Measurements from ENCODE around the gene TMEM51.

Gene TMEM51

GRCh38 chr1:15214527-15214926, 61.0 kb downstream of the TMEM51 start:
- no peak overlapping the region for H3K4me3 ChIP-seq (ENCODE audit: low read depth, low read length)
- no peak for TF ChIP-seq CTCF (IDR thresholded peaks at IDR 0.05; ENCODE audit: borderline replicate concordance, insufficient read depth, low read depth, low read length)

- H3K4me3 ChIP-seq (ENCODE audit: low read depth, low read length) = no peak overlapping the region
- no peak for TF ChIP-seq CTCF (IDR thresholded peaks at IDR 0.05; ENCODE audit: borderline replicate concordance, insufficient read depth, low read depth, low read length)
Observed at GRCh38 chr1:15215116-15215515, 61.6 kb downstream of the TMEM51 start.

- TF ChIP-seq CTCF (IDR thresholded peaks at IDR 0.05; ENCODE audit: borderline replicate concordance, insufficient read depth, low read depth, low read length) = no peak
- no peak overlapping the region for H3K4me3 ChIP-seq (ENCODE audit: low read depth, low read length)
Observed at GRCh38 chr1:15217654-15218053, 64.1 kb downstream of the TMEM51 start.

GRCh38 chr1:15218287-15219279, 65.0 kb downstream of the TMEM51 start:
- H3K4me3 ChIP-seq (ENCODE audit: low read depth, low read length) = no peak overlapping the region
- no peak for TF ChIP-seq CTCF (IDR thresholded peaks at IDR 0.05; ENCODE audit: borderline replicate concordance, insufficient read depth, low read depth, low read length)

- H3K4me3 ChIP-seq (ENCODE audit: low read depth, low read length) = no peak overlapping the region
- no peak for TF ChIP-seq CTCF (IDR thresholded peaks at IDR 0.05; ENCODE audit: borderline replicate concordance, insufficient read depth, low read depth, low read length)
Observed at GRCh38 chr1:15219280-15220023, 65.9 kb downstream of the TMEM51 start.

GRCh38 chr1:15220024-15220392, 66.5 kb downstream of the TMEM51 start:
- H3K4me3 ChIP-seq (ENCODE audit: low read depth, low read length) = no peak overlapping the region
- no peak for TF ChIP-seq CTCF (IDR thresholded peaks at IDR 0.05; ENCODE audit: borderline replicate concordance, insufficient read depth, low read depth, low read length)

All from GM12875 (cell line).